Measurements from ENCODE around the gene MYO1B. TPM values are rescaled to one million over a fixed set of nuclear protein-coding genes. Genes with fewer than 3 reads are reported as not detected.

MYO1B gene
- total and polyA plus RNA-seq, 10 of the 15 experiments (the other 5 are each of a cell fraction or from before 2014, with no cell fraction given): 0.10 to 4.2 (median 1.6) TPM

GRCh38 chr2:191213333-191213732 is 31.9 kb upstream of the MYO1B start:
- H3K9ac ChIP-seq (ENCODE audit: control insufficient read depth, insufficient read depth, low read length): no peak overlapping the region
- intact Hi-C loops (cut with micrococcal nuclease; ENCODE audit: unreplicated experiment): no loop called here
- H3K9me3 ChIP-seq (replicated peaks; ENCODE audit: control insufficient read depth, insufficient read depth, low read length): no peaks in the 10 kb centered on the region; the same call in 2 of the 3 replicates
- no peaks in the 10 kb centered on the region for H3K27me3 ChIP-seq (replicated peaks in 1 of 2; ENCODE audit: control insufficient read depth in 2 of 2, insufficient read depth in 2 of 2, low read length in 1 of 2)
- no peak for FAIRE-seq
- ChIA-PET POLR2A (no interaction called here), RAD21 (ENCODE audit: unreplicated experiment) (no interaction called here), CTCF (interaction anchor here (0.7 kb wide), 1 partner anchor 54 kb away, joined by 4 read pairs; no protein-coding TSS in a partner anchor), SMC1A (ENCODE audit: uncharacterized antibody, unreplicated experiment) (no interaction called here)
- in situ Hi-C loops (cut with MboI): no loop called here
- TF ChIP-seq ZNF207 (IDR thresholded peaks at IDR 0.05; ENCODE audit: borderline replicate concordance): no peak
- no peak for TF ChIP-seq BACH1 (IDR thresholded peaks at IDR 0.05; ENCODE audit: borderline replicate concordance)
- no peak for TF ChIP-seq BRCA1 (IDR thresholded peaks at IDR 0.05; ENCODE audit: low read depth, low read length)
- TF ChIP-seq TAF1 (IDR thresholded peaks at IDR 0.05; ENCODE audit: borderline replicate concordance, low read depth, low read length): no peak
- TF ChIP-seq GABPA (IDR thresholded peaks at IDR 0.05; ENCODE audit: low read depth): no peak
- TF ChIP-seq USF1 (IDR thresholded peaks at IDR 0.05; ENCODE audit: borderline replicate concordance, extremely low read length, insufficient read depth, low read depth, low read length): no peak
- TF ChIP-seq BMI1 (IDR thresholded peaks at IDR 0.05; ENCODE audit: borderline replicate concordance): no peak
- no peak for TF ChIP-seq NFIC (IDR thresholded peaks at IDR 0.05; ENCODE audit: low read depth, low read length)
- no peak for ATAC-seq
- no peak for DNase-seq (ENCODE audit: low read depth, low spot score)
- H3K4me3 ChIP-seq: no peak overlapping the region
- no peaks in the 10 kb centered on the region for H3K4me1 ChIP-seq (ENCODE audit: control insufficient read depth, insufficient read depth, low read length)
- H3K4me2 ChIP-seq (ENCODE audit: control insufficient read depth, insufficient read depth): no peak overlapping the region
- no peaks in the 10 kb centered on the region for H3K36me3 ChIP-seq (ENCODE audit: control insufficient read depth in 2 of 2, insufficient read depth in 2 of 2, low read length in 1 of 2)
- H4K20me1 ChIP-seq (ENCODE audit: control insufficient read depth, insufficient read depth): no peaks in the 10 kb centered on the region
- H2AFZ ChIP-seq (ENCODE audit: control insufficient read depth, low read depth, low read length): no peak overlapping the region
- H3K27ac ChIP-seq (ENCODE audit: control insufficient read depth, insufficient read depth): no peak overlapping the region
- H3K79me2 ChIP-seq (ENCODE audit: control insufficient read depth, insufficient read depth, low read length): no peaks in the 10 kb centered on the region
- no TSS peak for BruUV-seq (replicated peaks)

Data from GM12878 (cell line).